ENCODE data around the gene MYH9.
"Not testable (repeated sequence)": the region's sequence is repeated elsewhere in the genome, so short reads cannot be mapped to it uniquely, and the experiment has no call there.

MYH9 gene

GRCh38 chr22:36387959-36388726 lies at the start of gene MYH9:
TSS of gene MYH9 (minus strand) at chr22:36387967. CDS start at chr22:36349236, 38,731 bp downstream.
- DNase-seq: peak; percentile 99

DNA sequence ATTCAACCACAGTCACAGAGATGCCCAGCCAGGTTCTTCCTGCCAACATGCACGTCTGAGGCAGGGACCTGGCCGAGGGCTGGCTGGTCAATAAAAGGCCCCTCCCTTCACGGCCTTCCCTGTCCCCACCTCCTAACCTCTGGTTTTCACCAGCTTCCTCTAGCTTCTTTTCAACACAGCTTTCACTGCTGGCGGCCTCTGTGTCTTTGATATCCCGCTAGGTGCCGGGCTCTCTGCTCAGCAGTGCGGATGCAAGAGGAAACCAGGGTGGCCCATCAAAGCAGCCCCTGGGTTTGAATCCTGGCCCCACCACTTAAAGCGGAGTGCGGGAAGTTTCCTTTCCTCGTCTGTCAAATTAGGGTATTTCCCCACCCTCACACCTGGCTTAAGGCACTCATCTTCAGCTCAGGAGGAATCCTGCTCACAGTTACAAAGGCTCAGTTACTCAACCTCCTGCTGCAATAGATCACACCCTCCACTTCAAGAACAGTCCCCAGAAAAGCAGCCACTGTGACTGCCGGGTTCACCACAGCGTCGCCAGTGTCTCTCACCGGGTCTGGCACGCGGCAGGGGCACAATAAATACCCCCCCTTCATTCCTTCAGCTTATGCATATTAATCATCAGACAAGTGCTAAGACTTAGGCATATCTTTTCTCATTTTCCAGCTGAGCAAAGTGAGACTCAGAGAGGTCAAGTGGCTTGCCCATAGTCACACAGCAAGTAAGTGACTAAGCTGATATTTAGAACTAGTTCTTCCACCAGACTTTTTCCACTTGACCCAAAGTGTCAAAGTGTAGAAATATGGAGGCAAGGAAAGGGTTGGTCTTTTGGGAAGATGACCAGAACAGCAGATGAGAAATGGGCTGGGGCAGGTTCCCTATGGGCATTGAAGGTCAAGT lies 48.0 kb upstream of the MYH9 start:
- DNase-seq: peak; percentile 57

DNA sequence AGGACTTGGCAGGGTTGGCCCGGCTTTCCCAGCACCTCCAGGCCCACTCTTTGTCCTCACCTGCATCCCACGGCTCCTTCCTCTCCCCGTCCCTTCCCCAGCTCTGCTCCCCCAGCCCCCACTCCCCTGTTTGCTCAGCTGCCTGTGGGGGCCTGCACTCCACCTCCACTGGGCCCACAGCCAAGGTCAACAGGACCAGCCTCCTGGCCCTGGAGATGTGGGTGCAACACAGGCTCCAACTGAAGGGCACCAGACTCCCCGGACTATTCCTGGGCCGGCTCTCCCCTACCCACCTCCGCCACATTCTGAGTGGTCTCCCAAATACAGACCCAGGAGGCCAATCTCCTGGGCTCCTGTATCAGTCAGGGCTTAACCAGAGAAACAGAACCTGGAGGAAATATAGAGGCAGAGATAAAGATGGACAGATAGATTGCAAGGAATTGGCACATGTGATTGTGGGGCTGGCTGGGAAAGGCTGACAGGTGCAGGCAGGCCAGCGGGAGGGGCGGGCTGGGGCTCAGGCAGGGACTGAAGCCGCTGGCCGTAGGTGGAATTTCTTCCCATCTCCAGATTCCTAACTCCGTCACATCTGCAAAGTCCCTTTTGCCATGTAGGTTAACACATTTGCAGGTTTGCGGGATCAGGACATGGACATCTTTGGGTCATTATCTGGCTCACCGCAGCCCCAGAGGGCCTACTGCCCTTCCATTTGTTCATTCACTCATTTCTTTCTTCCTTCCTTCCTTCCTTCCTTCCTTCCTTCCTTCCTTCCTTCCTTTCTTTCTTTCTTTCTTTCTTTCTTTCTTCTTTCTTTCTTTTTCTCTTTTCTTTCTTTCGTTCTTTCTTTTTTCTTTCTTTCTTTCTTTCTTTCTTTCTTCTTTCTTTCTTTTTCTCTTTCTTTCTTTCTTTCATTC lies 45.8 kb upstream of the MYH9 start:
- no peak for DNase-seq

- no peak for DNase-seq
Observed at GRCh38 chr22:36432592-36433317, 45.0 kb upstream of the MYH9 start.

GRCh38 chr22:36431977-36432376 lies 44.2 kb upstream of the MYH9 start:
- DNase-seq: no peak

GRCh38 chr22:36430863-36431262 lies 43.1 kb upstream of the MYH9 start:
- DNase-seq: no peak

DNA sequence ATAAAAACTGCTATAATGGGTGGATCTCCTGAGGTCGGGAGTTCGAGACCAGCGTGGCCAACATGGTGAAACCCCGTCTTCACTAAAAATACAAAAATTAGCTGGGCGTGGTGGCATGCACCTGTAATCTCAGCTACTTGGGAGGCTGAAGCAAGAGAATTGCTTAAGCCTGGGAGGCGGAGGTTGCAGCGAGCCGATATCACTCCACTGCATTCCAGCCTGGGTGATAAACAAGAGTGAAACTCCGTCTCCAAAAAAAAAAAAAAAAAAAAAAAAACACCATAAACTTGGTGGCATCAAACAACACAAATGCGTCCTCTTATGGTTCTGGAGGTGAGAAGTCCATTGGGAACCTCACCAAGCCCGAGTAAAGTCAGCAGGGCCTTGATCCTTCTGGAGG lies 40.2 kb upstream of the MYH9 start:
- not testable (repeated sequence) for DNase-seq

GRCh38 chr22:36425977-36426523 lies 38.3 kb upstream of the MYH9 start:
- DNase-seq: no peak

DNA sequence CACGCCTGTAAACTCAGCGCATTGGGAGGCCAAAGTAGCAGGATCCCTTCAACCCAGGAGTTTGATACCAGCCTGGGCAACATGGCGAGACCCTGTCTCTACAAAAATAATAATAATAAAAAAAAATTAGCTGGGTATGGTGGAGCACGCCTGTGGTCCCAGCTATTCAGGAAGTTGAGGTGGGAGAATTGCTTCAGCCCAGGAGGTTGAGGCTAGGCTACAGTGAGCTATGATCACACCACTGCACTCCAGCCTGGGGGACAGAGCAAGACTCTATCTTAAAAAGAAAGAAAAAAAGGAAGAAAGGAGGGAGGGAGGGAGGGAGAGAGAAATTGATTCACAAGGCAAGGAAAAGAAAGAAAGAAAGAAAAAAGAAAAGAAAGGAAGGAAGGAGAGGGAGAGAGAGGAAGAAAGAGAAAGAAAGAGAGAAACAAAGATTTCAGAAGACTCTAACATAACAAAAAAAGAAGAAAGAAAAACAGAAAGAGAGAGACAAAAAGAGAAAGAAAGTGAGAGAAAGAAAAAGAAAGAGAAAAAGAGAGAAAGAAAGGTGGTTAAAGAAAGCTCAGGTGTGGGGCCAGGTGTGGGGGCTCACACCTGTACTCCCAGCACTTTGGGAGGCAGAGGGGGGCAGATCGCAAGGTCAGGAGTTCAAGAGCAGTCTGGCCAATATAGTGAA lies 37.3 kb upstream of the MYH9 start:
- no peak for DNase-seq

- not testable (repeated sequence) for DNase-seq
Observed at GRCh38 chr22:36424466-36424865, 36.7 kb upstream of the MYH9 start.

- DNase-seq: no peak
Observed at GRCh38 chr22:36423461-36424404, 36.0 kb upstream of the MYH9 start.

DNA sequence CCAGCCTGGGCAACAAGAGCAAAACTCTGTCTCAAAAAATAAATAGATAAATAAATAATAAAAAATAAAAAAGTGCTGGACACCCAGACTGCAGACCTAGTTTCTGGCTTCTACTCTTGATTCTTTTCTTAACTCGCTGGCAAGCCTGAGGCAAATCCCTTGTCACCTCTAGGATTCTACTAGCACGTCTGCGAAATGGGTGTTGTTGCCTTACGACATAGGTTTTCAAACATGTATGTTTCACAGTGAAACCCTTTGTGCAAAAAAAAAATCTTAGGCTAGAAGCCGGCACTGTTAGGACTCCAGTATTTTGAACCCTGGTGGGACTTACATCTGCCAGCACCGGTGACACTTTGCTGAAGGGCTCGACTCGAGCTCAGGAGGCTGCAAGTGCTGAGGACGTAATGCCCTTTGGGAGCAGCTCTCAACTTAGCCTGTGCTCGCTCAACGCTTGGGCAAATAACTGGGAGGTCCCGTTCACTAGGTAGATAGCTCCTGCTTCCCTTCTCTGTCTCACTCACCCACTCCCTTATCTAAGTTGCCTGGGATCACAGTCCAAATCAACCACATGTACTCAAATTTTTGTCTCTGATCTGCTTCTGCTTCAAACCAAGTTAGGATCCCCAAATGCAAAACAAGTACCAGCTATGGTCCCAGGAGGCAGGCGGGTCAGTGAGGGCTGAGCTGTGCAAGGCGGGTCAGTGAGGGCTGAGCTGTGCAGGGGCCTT lies 34.7 kb upstream of the MYH9 start:
- DNase-seq: no peak

DNA sequence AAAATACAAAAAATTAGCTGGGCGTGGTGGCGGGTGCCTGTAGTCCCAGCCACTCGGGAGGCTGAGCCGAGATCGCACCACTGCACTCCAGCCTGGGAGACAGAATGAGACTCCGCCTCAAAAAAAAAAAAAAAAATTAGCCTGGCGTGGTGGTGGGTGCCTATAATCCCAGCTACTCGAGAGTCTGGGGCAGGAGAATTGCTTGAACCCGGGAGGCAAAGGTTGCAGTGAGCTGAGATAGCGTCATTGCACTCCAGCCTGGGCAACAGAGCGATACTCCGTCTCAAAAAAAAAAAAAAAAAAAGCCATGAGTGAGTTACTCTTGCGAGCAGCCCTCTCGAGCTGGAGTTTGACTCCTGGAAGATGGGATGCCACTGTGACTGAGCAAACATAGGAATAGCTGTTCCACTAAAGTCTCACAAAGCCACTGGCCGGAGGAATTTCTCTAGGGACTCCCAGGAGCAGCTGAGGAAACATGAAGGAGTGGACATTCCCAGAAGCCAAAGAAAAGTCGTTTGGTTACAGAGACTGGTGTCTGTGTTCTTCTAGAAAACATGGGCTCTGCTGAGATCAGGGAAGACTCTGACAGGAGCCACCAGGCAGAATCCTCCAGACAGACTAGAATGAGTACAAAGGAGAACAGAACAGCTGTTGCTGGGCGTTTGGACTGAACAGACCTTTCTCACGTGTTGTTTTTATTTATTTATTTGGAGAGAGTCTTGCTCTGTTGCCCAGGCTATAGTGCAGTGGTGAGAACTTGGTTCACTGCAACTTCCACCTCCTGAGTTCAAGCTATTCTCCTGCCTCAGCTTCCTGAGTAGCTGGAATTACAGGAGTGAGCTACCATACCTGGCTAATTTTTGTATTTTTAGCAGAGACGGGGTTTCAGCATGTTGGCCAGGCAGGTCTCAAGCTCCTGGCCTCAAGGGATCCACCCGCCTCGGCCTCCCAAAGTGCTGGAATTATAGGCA lies 32.4 kb upstream of the MYH9 start:
- no peak for DNase-seq

GRCh38 chr22:36419177-36419911 lies 31.6 kb upstream of the MYH9 start:
- DNase-seq: no peak

DNA sequence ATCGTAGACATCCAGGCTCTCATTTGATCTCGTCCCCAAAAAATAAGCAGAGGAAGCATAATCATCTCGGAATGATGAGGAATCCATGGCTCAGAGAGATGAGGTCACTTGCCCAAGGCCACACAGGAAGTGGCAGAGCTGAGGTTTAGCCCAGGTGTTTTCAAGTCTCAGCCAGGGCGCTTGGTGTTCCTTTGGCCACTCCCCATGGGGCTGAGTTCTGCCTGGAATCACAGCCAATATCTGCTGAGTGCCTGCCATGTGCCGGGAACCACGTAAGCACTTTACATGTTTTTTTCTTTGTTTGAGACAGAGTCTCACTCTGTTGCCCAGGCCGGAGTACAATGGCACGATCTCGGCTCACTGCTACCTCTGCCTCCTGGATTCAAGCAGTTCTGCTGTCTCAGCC lies 29.5 kb upstream of the MYH9 start:
- DNase-seq: no peak

DNA sequence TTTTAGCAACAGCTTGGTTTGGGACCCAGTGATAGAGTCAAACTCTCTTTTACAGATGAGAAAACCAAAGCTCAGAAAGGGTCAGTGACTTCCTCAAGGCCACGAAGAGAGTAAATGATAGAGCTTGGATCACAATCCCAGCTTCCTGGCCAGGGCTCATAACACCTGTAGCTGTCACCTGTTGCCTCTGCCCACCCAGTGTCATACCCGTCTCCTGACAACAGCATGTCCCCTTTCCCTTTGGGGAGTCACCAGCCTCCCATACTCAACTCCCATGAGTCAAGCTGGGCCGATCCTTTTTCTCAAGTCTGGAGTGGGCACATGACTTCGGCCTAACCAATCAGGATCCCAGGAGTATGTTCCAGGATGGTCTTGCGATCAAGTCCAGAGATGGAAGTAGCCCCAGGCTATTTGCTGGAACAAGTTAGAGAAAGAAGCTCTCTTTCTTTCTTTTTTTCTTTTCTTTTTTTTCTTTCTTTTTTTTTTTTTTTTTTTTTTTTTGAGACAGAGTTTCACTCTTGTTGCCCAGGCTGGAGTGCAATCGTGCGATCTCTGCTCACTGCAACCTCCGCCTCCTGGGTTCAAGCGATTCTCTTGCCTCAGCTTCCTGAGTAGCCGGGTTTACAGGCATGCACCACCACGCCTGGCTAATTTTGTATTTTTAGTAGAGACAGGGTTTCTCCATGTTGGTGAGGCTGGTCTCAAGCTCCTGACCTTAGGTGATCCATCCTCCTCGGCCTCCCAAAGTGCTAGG lies 27.8 kb upstream of the MYH9 start:
- DNase-seq: no peak
